GM18909 (cell line): ENCODE results near the gene EVA1A.

ENCODE experiments used
- ATAC-seq: cut with Tn5 transposase; IDR thresholded peaks from one replicate; pipeline ENCODE4 v1.9.1; 2021; ENCODE audit warnings: mild to moderate bottlenecking; ENCODE audit not compliant: unreplicated experiment, poor library complexity

EVA1A gene

DNA sequence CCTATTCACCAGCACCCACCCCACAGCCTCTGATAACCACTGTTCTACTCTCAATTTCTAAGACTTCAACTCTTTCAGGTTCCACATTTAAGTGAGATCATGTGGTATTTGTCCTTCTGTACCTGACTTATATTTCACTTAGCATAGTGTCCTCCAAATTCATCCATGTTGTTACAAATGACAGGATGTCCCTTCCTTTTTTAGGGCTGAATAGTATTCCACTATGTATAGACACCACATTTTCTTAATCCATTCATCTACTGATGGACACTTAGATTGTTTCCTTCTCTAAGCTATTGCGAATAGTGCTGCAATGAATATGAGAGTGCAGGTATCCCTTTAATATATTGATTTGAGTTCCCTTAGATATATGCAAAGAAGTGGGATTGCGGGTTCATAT is 100.1 kb downstream of the EVA1A start:
- no peak for ATAC-seq

DNA sequence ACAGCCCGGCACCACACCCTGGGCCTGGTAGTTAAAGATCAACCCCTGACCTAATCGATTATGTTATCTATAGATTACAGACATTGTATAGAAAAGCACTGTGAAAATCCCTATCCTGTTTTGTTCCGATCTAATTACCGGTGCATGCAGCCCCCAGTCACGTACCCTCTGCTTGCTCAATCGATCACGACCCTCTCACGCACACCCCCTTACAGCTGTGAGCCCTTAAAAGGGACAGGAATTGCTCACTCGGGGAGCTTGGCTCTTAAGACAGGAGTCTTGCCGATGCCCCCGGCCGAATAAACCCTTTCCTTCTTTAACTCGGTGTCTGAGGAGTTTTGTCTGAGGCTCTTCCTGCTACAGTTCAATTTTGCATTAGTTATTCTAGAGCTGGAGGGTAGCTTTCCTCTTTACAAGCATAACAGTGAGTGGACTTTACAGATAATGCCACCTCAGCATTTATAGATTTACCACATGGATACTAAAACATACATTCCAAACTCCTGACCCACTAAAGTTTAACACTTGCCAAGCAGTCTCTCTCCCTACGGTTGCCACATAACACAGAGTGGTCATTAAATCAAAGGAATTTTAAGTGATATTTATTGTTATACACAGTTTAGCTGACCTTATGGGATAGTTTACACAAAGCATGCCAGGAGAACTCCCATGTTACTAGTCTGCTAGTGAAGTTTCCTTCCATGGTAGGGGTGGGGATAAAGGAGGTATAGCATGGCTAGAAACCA is 101.0 kb downstream of the EVA1A start:
- ATAC-seq, result no peak

DNA sequence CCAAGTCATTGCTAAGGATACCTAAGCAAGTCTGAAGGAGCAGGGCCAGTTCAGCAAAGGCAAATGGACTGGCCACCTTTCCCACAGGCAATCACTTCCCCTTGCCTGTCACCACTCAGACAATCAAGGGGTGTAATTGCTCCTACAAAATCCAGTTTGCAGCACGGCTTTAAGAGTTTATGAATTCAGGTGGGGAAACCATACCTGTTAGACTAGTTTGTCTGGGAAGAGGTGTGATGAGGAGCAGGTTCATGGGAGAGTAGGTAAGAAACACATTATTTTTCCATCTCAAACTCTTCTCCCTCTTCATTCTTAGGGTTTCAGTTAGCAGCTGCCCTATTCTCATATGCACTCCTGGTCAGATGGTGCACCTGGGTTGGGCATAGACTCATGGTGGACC is 102.5 kb downstream of the EVA1A start:
- no peak for ATAC-seq

DNA sequence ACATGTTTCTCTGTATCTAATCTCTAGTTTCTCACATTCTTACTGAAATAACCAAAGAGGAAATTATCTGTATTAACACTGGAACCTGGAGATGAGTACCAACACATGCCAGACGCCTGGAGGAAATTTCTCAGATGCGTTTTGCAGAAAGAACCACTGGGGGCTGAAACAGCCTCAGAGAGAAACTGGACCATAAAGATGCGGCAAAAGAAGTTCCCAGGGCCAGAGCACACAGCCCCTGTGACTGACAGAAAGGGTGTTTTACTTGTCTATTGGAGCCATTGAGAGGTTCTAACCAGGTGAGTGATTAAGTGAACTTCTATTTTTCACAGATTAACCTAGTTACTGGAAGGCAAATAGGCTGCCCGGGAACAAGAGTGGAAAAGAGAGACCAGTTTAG is 103.9 kb downstream of the EVA1A start:
- no peak for ATAC-seq

GRCh38 chr2:75456111-75456510 is 104.6 kb downstream of the EVA1A start:
- ATAC-seq, result no peak

DNA sequence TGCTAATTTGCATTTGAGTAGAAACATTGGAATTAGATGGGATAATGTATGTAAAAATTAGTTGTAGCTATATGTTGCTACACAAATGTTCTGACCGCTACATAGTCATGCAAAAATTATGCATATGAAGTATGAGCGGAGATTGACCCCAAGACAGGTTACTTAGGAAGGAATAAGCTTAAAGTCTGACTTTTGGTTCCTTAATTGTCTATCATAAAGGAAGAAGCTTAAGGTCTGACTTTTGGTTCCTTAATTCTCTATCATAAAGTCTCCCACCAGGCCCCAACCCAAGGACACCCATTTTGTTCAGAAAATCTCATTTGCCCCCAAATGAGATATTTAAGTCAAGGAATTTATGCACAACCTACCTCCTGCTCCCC is 106.5 kb downstream of the EVA1A start:
- no peak for ATAC-seq

- no peak for ATAC-seq
These were observed 107.1 kb downstream of the EVA1A start for GRCh38 chr2:75453384-75454240.

DNA sequence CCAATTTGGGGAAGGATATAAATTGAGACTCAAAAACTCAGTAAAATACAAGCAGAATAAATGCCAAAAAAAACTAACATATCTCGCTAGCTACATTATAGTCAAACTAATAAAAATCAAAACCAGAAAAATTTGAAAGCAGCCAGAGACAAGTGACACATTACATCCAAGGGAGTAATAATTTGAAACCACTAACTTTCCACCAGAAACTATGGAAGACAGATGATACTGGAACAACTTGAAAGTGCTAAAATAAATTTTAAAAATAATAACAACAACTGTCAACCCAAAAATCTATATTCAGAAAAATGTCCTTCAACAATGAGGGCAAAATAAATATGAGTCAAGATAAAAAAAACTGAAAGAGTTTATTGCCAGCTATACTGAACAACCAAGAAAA is 110.7 kb downstream of the EVA1A start:
- ATAC-seq, result no peak

GRCh38 chr2:75447176-75447575 is 113.6 kb downstream of the EVA1A start:
- ATAC-seq, result no peak
